ENCODE measurements around the gene UBL4A.
"Not testable (repeated sequence)": the region's sequence is repeated elsewhere in the genome, so short reads cannot be mapped to it uniquely, and the experiment has no call there.

Gene UBL4A

DNA sequence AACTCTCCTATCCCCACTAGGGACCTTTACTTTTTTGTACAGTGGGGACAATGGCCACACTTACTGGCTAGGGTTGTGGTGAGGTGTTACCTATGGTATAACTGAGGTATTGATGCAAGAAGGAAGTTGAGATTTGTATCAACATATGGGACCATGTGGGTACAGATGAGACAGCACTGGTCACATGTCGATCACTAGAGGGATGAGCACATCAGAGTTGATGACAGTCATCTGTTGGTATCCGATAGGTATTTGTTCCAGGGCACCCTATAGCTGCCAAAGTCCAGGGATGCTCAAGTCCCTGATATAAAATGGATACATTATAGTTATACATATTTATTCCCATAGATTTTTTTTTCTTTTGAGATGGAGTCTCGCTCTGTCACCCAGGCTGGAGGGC lies 16.6 kb upstream of the UBL4A start:
- DNase-seq (ENCODE audit: low read depth in 1 of 2, low spot score in 1 of 2), result no peak
- no peak for TF ChIP-seq JUND (IDR thresholded peaks at IDR 0.05; ENCODE audit: low read depth)
- in situ Hi-C loops (cut with HindIII; ENCODE audit: low pct_unique_long_range_greater_than_20kb, low sequenced_read_pairs), result no loop called here

DNA sequence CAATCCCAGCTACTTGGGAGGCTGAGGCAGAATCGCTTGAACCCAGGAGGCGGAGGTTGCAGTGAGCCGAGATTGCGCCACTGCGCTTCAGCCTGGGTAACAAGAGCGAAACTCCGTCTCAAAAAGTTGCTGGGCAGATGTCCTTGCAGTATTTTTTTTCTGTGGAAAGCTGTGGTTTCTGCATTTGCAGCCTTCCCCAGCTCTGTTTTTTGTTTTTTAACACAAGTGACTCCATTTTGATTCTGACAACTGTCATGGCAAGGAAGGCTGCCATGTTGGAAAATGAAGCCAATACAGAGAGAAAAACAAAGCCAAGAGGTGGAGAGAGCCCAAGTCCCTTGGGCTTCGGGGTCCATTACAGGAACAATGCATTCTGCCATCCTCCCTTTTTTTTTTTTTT lies 15.7 kb upstream of the UBL4A start:
- in situ Hi-C loops (cut with HindIII; ENCODE audit: low pct_unique_long_range_greater_than_20kb, low sequenced_read_pairs), result no loop called here
- TF ChIP-seq JUND (IDR thresholded peaks at IDR 0.05; ENCODE audit: low read depth), result no peak
- no peak for DNase-seq (ENCODE audit: low read depth in 1 of 2, low spot score in 1 of 2)

DNA sequence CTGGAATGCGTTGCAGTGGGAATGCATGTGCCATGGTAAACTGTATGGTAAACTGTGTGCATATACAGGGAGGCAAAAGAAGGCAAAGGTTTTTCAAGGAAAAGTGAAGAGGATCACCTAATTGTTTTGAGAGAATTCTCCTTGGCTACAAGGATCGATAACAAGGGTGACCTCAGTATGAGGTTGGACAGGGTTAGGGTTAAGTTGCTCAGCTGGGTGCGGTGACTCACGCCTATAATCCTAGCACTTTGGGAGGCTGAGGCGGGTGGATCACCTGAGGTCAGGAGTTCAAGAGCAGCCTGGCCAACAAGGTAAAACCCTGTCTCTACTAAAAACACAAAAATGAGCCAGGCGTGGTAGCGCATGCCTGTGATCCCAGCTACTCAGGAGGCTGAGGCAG lies 15.0 kb upstream of the UBL4A start:
- DNase-seq (ENCODE audit: low read depth in 1 of 2, low spot score in 1 of 2); in situ Hi-C loops (cut with HindIII; ENCODE audit: low pct_unique_long_range_greater_than_20kb, low sequenced_read_pairs): not testable (repeated sequence)

DNA sequence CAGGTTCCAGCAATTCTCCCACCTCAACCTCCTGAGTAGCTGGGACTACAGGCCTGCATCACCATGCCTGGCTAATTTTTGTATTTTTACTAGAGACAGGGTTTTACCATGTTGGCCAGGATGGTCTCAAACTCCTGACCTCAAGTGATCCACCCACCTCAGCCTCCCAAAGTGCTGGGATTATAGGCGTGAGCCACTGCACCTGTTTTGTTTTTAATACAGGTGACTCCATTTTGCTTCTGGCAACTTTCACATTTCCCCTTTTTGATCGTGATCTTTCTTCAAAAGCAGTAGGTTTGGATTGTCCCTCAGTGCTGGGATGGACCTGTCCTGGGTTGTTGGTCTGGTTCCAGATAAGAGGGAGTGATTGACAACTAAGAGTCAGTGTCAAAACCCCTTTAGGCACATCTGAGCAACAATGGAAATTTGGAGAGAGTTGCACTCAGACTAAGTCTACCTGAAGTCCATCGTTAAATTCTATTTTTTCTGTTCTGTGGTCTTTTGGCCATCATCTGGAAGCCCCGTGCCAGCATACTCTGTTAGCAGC lies 10.2 kb upstream of the UBL4A start:
- DNase-seq (ENCODE audit: low read depth in 1 of 2, low spot score in 1 of 2); in situ Hi-C loops (cut with HindIII; ENCODE audit: low pct_unique_long_range_greater_than_20kb, low sequenced_read_pairs): not testable (repeated sequence)

DNA sequence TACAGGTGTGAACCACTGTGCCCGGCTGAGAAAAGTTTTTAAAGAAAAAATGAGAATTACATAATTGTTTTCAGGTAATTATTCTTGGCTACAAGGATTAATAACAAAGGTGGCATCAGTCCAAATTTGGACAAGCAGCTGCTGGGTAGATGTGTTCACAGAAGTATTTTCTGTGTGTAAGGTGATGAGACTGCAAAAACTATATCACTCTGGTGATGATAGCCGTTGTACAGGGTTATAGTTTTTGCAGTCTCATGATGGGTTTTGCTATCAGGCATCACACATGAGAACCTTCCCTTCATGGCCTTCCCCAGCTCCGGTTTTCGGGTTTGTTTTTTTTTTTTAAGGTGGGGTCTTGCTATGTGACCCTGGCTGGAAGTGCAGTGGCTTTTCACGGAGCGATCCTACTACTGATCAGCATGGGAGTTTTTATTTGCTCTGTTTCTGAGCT lies 9.1 kb upstream of the UBL4A start:
- no peak for DNase-seq (ENCODE audit: low read depth in 1 of 2, low spot score in 1 of 2)
- TF ChIP-seq JUND (IDR thresholded peaks at IDR 0.05; ENCODE audit: low read depth), result no peak
- in situ Hi-C loops (cut with HindIII; ENCODE audit: low pct_unique_long_range_greater_than_20kb, low sequenced_read_pairs), result no loop called here

DNA sequence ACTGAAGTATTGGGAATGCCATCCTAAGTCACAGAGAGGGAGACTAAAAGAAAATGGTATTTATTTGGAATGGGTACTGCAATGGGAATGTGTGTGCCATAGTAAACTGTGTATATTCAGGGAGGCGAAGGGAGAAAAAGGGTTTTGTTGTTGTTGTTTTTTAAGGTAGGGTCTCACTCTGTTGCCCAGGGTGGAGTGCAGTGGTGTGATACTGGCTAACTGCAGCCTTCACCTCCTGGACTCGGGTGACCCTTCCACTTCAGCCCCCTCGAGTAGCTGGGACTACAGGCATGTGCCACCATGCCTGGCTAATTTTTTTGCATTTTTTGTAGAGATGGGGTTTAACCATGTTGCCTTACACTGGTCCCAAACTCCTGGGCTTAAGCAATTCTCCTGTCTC lies 8.3 kb upstream of the UBL4A start:
- no peak for DNase-seq (ENCODE audit: low read depth in 1 of 2, low spot score in 1 of 2)
- no peak for TF ChIP-seq JUND (IDR thresholded peaks at IDR 0.05; ENCODE audit: low read depth)
- in situ Hi-C loops (cut with HindIII; ENCODE audit: low pct_unique_long_range_greater_than_20kb, low sequenced_read_pairs), result no loop called here

DNA sequence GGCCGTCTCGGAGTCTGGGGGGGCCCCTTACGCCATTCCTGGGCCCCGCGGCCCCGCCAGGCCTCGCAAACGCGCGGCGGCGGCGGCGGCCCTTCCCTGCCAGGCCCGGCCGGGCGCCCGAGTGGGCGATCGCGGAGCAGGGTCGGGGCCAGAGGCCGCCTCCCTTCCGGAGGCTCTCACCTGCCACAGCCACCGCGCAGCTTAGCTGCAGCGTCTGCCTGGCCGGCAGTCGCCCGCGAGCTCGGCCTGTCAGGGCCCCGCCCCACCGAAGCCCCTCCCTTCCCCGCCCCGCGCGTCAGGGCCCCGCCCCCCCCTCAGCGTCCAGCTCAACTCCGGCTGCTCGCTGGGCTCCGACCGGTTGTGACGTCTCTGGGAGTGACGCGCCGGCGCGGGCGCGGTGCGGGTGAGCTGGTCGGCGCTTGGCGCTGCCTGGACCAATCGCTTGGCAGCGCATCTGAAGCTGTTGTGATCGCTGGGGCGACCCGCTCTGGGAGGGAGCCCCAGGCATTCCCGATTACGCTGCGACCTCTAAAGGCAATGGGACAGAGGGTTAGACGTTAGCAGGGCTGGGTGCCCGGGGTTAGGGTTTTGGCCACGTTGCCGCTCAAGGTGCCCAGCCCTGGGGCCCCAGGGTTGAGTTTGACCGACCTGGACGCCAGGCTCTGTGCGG lies 4.1 kb upstream of the UBL4A start, which contains the start of gene SLC10A3:
TSS of gene SLC10A3 (minus strand) at position 216 of the 670 bp plus-strand sequence. CDS start 1,689 bp downstream, outside the sequence.
- DNase-seq (ENCODE audit: low read depth in 1 of 2, low spot score in 1 of 2), result peak; percentile 77 to 91
- in situ Hi-C loops (cut with HindIII; ENCODE audit: low pct_unique_long_range_greater_than_20kb, low sequenced_read_pairs), result no loop called here
- no peak for TF ChIP-seq JUND (IDR thresholded peaks at IDR 0.05; ENCODE audit: low read depth)

DNA sequence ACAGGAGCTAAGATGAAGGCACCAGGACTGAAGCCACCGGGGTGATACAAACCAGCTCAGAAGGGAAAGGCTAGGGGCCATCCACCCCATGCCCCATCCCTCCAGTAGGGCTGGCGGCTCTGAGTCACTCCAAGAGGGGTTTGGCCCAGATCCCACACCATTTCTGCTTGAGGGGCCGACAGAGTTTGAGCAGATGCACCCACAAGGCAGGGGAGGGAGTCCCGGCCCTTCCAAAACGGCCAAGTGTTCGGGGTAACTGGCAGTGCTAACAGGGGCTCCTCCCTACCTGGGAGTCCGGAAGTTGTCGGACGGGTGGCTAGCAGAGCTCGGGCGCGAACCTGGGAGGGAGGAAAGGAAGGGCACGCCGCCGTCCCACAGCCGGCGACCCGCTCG lies 3.6 kb upstream of the UBL4A start:
- in situ Hi-C loops (cut with HindIII; ENCODE audit: low pct_unique_long_range_greater_than_20kb, low sequenced_read_pairs), result no loop called here
- DNase-seq (ENCODE audit: low read depth in 1 of 2, low spot score in 1 of 2), result peak in 1 of 2 experiments; percentile 5
- no peak for TF ChIP-seq JUND (IDR thresholded peaks at IDR 0.05; ENCODE audit: low read depth)

DNA sequence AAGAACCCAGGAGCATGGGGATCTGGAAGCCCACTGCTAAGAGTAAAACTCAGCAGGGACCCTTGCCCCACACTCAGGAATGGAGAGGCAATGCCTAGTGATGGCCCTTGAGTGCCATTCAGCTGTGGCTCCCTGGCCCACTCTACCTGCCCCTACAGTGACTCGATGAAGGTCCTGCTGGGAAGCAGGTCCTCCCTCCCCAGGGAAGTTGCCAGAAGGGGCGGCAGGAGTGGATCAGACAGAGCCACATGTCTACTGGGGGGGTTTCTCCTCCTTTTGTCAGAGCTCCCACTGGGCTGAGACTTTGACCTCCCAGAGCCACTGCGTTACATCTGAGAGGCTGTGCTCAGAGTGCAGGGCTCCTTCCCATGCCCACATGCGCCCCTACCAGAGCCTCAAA lies 2.8 kb upstream of the UBL4A start:
- DNase-seq (ENCODE audit: low read depth in 1 of 2, low spot score in 1 of 2), result no peak
- no peak for TF ChIP-seq JUND (IDR thresholded peaks at IDR 0.05; ENCODE audit: low read depth)
- in situ Hi-C loops (cut with HindIII; ENCODE audit: low pct_unique_long_range_greater_than_20kb, low sequenced_read_pairs), result no loop called here

DNA sequence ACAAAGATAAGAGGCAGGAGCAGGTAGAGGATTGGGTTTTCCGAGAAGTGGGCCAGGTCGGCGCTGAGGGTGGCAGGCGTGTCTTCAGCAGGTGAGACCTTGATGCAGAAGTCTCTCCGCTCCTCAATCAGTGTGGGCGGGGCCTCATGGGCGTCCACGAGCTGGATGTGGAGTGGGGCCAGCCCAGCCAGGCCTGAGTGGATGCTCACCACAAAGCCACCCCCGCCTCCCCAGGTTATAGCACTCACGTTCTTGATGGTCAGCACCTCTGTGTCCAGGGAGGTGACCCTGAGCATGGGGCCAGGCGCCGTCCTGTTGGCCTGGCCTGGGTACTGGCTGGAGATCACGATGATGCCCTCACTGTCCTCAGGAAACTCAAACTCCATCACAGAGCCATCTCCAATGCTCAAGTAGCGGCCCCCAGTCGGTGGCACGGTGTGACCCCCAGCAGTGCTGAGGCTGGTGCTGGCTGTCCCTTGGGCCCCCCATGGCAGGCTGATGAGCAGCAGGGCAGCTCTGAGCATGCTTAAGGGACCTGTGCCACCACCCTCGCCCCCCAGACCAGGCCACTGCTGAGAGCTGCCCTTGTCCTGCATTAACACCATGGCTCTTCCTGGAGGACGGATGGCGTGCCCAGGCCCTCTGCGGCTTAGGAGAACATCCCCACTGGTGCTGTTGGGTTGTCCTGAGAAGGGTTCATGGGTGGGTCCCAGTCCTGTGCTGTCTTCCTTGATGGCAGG lies 2.1 kb upstream of the UBL4A start:
- no peak for DNase-seq (ENCODE audit: low read depth in 1 of 2, low spot score in 1 of 2)
- no peak for TF ChIP-seq JUND (IDR thresholded peaks at IDR 0.05; ENCODE audit: low read depth)
- in situ Hi-C loops (cut with HindIII; ENCODE audit: low pct_unique_long_range_greater_than_20kb, low sequenced_read_pairs), result no loop called here

DNA sequence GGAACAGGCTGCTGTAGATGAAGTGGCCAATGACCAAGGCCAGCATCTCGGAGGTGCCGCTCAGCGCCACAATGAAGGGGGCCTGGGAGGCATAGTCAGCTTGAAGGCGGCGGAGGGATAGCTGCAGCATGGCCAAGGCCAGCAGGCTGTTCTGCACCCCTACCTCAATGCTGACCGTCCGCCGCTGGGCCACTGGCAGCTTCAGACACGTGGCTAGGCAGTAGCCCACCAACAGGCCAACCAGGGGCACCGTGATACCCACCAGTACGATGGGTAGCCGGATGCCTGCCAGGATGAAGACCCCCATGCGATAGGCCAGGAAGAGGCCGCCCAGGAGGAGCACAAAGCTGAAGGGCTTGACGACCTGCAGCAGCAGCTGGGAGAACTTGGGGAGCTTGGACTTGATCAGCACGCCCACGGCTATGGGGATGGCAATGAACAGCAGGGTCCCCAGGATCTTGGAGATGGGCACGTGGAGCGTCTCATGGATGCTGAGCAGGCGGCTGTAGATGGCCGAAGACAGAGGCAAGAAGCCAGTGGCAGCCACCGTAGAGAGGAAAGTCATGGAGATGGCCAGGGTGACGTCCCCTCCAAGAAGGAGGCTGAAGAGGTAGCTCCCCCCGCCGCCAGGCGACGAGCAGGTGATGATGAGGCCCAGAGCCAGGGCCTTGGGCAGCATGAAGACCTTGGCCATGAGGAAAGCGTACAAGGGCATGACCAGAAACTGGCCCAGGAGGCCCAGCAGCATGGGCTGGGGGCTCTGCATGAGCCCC lies 1.3 kb upstream of the UBL4A start:
- no peak for DNase-seq (ENCODE audit: low read depth in 1 of 2, low spot score in 1 of 2)
- in situ Hi-C loops (cut with HindIII; ENCODE audit: low pct_unique_long_range_greater_than_20kb, low sequenced_read_pairs), result no loop called here
- no peak for TF ChIP-seq JUND (IDR thresholded peaks at IDR 0.05; ENCODE audit: low read depth)

DNA sequence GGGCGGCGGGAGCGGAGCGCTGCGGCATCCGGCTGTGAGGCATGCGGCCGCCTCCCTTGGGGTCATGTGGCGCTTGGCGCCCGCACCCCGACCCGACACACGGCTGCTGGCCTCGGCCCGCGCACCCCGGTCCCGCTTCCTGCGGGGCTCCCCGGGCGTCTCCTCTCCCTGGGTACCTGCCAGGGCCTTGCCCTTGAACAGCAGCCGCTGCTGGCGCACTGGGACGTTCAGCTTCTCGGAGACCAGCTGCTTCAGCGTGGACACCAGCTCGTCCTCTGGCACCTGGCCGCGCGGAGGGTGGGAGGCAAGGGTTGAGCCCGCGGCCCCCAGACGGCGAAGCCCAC lies 391 bp downstream of the UBL4A start:
- no peak for TF ChIP-seq JUND (IDR thresholded peaks at IDR 0.05; ENCODE audit: low read depth)
- in situ Hi-C loops (cut with HindIII; ENCODE audit: low pct_unique_long_range_greater_than_20kb, low sequenced_read_pairs), result no loop called here
- peak in 1 of 2 experiments; percentile 20 for DNase-seq (ENCODE audit: low read depth in 1 of 2, low spot score in 1 of 2)
